OCI-LY7 (cell line): ENCODE data around the gene MIA2.

Source experiments
- CTCF ChIP-seq: fragments of 200-600 bp; sonication (generic); conservative IDR thresholded peaks from 2 replicates; pipeline ENCODE4 v1.5.1; 2014; ENCODE audit warnings: mild to moderate bottlenecking, antibody characterized with exemption, low read length, moderate library complexity, mixed read lengths
- EZH2phosphoT487 ChIP-seq: fragments of 200-600 bp; sonication (generic); IDR thresholded peaks from 2 replicates; pipeline ENCODE4 v1.6.1; 2018; ENCODE audit warnings: low read depth, borderline replicate concordance, mild to moderate bottlenecking, mixed run types, antibody characterized with exemption, low read length, moderate library complexity, mixed read lengths

GRCh38 chr14:39217214-39217879, 16.4 kb upstream of the MIA2 start:
- TF ChIP-seq CTCF (no peak), EZH2phosphoT487 (no peak)
